GM23338 (cell line): ENCODE measurements around the gene UBE2QL1. TPM values are rescaled to one million over a fixed set of nuclear protein-coding genes. Genes with fewer than 3 reads are reported as not detected.

Source experiments
- ATAC-seq: fragments of 200-7000 bp; cut with Tn5 transposase; 3 replicates; pipeline ENCODE4 v1.9.1; 2020
- DNase-seq: peaks from one replicate; pipeline ENCODE4 v3.0.0-alpha.2; 2015; ENCODE audit warnings: low spot score
- H2AFZ ChIP-seq: fragments of 200-600 bp; sonication (generic); 2 replicates; pipeline ENCODE4 v1.8.0; 2016; ENCODE audit warnings: antibody characterized with exemption, mild to moderate bottlenecking, moderate library complexity
- H3F3A ChIP-seq: fragments of 200-600 bp; sonication (generic); replicated peaks from 2 replicates; pipeline ENCODE4 v1.8.0; 2017; ENCODE audit warnings: antibody characterized with exemption, mixed run types, low read depth
- H3K27ac ChIP-seq: fragments of 200-600 bp; sonication (generic); 2 replicates; pipeline ENCODE4 v1.6.1; 2016; ENCODE audit warnings: low read depth
- H3K27me3 ChIP-seq: fragments of 200-600 bp; sonication (generic); 2 replicates; pipeline ENCODE4 v1.8.0; 2016; ENCODE audit warnings: mild to moderate bottlenecking, mixed run types, moderate library complexity; ENCODE audit not compliant: insufficient read depth
- H3K36me3 ChIP-seq: fragments of 200-600 bp; sonication (generic); 2 replicates; pipeline ENCODE4 v1.8.0; 2016; ENCODE audit warnings: mild to moderate bottlenecking; ENCODE audit not compliant: insufficient read depth
- H3K4me1 ChIP-seq: fragments of 200-600 bp; sonication (generic); 2 replicates; pipeline ENCODE4 v1.8.0; 2016; ENCODE audit warnings: mild to moderate bottlenecking, moderate library complexity; ENCODE audit not compliant: insufficient read depth
- H3K4me2 ChIP-seq: fragments of 200-600 bp; sonication (generic); 2 replicates; pipeline ENCODE4 v1.7.1; 2017; ENCODE audit warnings: mixed run types
- H3K4me3 ChIP-seq: fragments of 200-600 bp; sonication (generic); 2 replicates; pipeline ENCODE4 v1.6.1; 2016; ENCODE audit warnings: mixed run types
- H3K79me2 ChIP-seq: fragments of 200-600 bp; sonication (generic); replicated peaks from 2 replicates; pipeline ENCODE4 v1.8.0; 2017; ENCODE audit warnings: mild to moderate bottlenecking; ENCODE audit not compliant: insufficient read depth
- H3K9me2 ChIP-seq: fragments of 200-600 bp; sonication (generic); 2 replicates; pipeline ENCODE4 v1.8.0; 2017; ENCODE audit not compliant: insufficient read depth
- H4K20me1 ChIP-seq: fragments of 200-600 bp; sonication (generic); replicated peaks from 2 replicates; pipeline ENCODE4 v1.8.0; 2017; ENCODE audit warnings: mild to moderate bottlenecking; ENCODE audit not compliant: insufficient read depth
- H3K27ac Mint-ChIP-seq: 2 replicates; pipeline ENCODE4 v1.8.0; 2020; ENCODE audit warnings: inconsistent platforms, mild to moderate bottlenecking, moderate library complexity, mixed read lengths
- H3K27me3 Mint-ChIP-seq: 3 replicates; pipeline ENCODE4 v1.8.0; 2022; ENCODE audit warnings: low read depth, mild to moderate bottlenecking, moderate library complexity, mixed read lengths, inconsistent platforms; ENCODE audit not compliant: insufficient read depth, poor library complexity
- H3K36me3 Mint-ChIP-seq: 3 replicates; pipeline ENCODE4 v1.8.0; 2021; ENCODE audit warnings: low read depth, mild to moderate bottlenecking, inconsistent platforms, moderate library complexity, mixed read lengths
- H3K4me1 Mint-ChIP-seq: 3 replicates; pipeline ENCODE4 v1.8.0; 2020; ENCODE audit warnings: mild to moderate bottlenecking, inconsistent platforms, mixed read lengths
- H3K4me3 Mint-ChIP-seq: 3 replicates; pipeline ENCODE4 v1.8.0; 2021; ENCODE audit warnings: moderate library complexity, mild to moderate bottlenecking, inconsistent platforms, mixed read lengths
- H3K9me3 Mint-ChIP-seq: 3 replicates; pipeline ENCODE4 v1.8.0; 2020; ENCODE audit warnings: moderate library complexity, mild to moderate bottlenecking, inconsistent platforms, mixed read lengths
- CREB1 ChIP-seq: fragments of 250-450 bp; sonication (Bioruptor Pico); IDR thresholded peaks from 2 replicates; pipeline ENCODE4 v1.5.0; 2020; ENCODE audit warnings: low read depth, mild to moderate bottlenecking, moderate library complexity
- CTCF ChIP-seq, 2 experiments: fragments of 200-600 bp in 1 of 2; sonication (generic) in 1 of 2; conservative IDR thresholded peaks; 2 replicates each; pipeline versions ENCODE4 v1.5.1 to v1.6.1; 2016 to 2017; ENCODE audit warnings: antibody characterized with exemption in 2 of 2, low read depth in 2 of 2, mild to moderate bottlenecking in 2 of 2, moderate library complexity in 1 of 2
- ETS1 ChIP-seq: IDR thresholded peaks from 2 replicates; pipeline ENCODE4 v1.6.1; 2016; ENCODE audit warnings: antibody characterized with exemption
- EZH2 ChIP-seq: fragments of 200-600 bp; sonication (generic); IDR thresholded peaks from one replicate; pipeline ENCODE4 v1.8.0; 2017; ENCODE audit warnings: antibody characterized with exemption, mild to moderate bottlenecking, low read depth; ENCODE audit not compliant: unreplicated experiment
- EZH2phosphoT487 ChIP-seq: fragments of 200-600 bp; sonication (generic); IDR thresholded peaks from one replicate; pipeline ENCODE4 v1.8.1; 2018; ENCODE audit warnings: antibody characterized with exemption; ENCODE audit not compliant: unreplicated experiment
- JUNB ChIP-seq: IDR thresholded peaks from one replicate; pipeline ENCODE4 v1.6.1; 2016; ENCODE audit warnings: antibody characterized with exemption; ENCODE audit not compliant: unreplicated experiment
- POLR2AphosphoS5 ChIP-seq: IDR thresholded peaks from 2 replicates; pipeline ENCODE4 v1.6.1; 2016; ENCODE audit warnings: antibody characterized with exemption, low read depth
- ZNF331 ChIP-seq: fragments of 250-450 bp; sonication (Bioruptor Pico); IDR thresholded peaks from 2 replicates; pipeline ENCODE4 v1.5.0; 2020; ENCODE audit warnings: low read depth, mild to moderate bottlenecking, moderate library complexity
- polyA plus RNA-seq: library from polyadenylated mRNA; unstranded; fragments of >200 nt; fragmentation: Nextera tagmentation; extraction: Ambion mirVana; gene quantifications from 2 replicates; pipeline ENCODE4 v1.2.1, GENCODE V29; 2016
- total RNA-seq: library from RNA; depleted of rRNA; stranded (reverse); fragments of >200 nt; shearing (Covaris generic); gene quantifications from 2 replicates; pipeline ENCODE4 v1.2.3, GENCODE V29; 2014

The UBE2QL1 gene
- total and polyA plus RNA-seq, 2 experiments from 2014 or later, result 0.40 to 0.83 TPM

GRCh38 chr5:6525422-6525821 is 76.8 kb downstream of the UBE2QL1 start:
- no peaks in the 10 kb centered on the region for H3K9me2 ChIP-seq
- H3K4me2 ChIP-seq, result no peak overlapping the region
- no peaks in the 10 kb centered on the region for H3F3A ChIP-seq
- no peak for ATAC-seq
- no peak overlapping the region for H3K4me3 Mint-ChIP-seq
- no peaks in the 10 kb centered on the region for H3K4me1 ChIP-seq
- no peak for TF ChIP-seq ZNF331 (CRISPR knock-in tag)
- 0 out of 4 replicates have a peak, but pooled peaks of 1 of the 2 experiments have one; percentile 29 for TF ChIP-seq CTCF (conservative IDR thresholded peaks at IDR 0.05; ENCODE audit: low read depth in 2 of 2)
- H3K9me3 Mint-ChIP-seq, result no peaks in the 10 kb centered on the region
- no peak overlapping the region for H3K27ac Mint-ChIP-seq
- no peaks in the 10 kb centered on the region for H3K27me3 ChIP-seq
- no peaks in the 10 kb centered on the region; the same call in 2 of the 3 replicates for H3K4me1 Mint-ChIP-seq
- no peak overlapping the region for H3K4me3 ChIP-seq
- H3K36me3 Mint-ChIP-seq, result no peaks in the 10 kb centered on the region
- no peaks in the 10 kb centered on the region for H3K36me3 ChIP-seq
- H2AFZ ChIP-seq, result no peak overlapping the region
- H3K27ac ChIP-seq, result no peak overlapping the region
- no peaks in the 10 kb centered on the region for H3K79me2 ChIP-seq
- H3K27me3 Mint-ChIP-seq, result peaks cover 8% of the 10 kb centered on the region
- no peak for DNase-seq
- H4K20me1 ChIP-seq, result no peaks in the 10 kb centered on the region

- Mint-ChIP-seq H3K27ac (no peak overlapping the region), H3K36me3 (no peaks in the 10 kb centered on the region), H3K4me1 (no peaks in the 10 kb centered on the region; the same call in 2 of the 3 replicates), H3K27me3 (peaks cover 5% of the 10 kb centered on the region), H3K9me3 (no peaks in the 10 kb centered on the region), H3K4me3 (no peak overlapping the region)
- H3K36me3 ChIP-seq, result no peaks in the 10 kb centered on the region
- peak; percentile 67 for DNase-seq
- no peak overlapping the region for H3K27ac ChIP-seq
- no peaks in the 10 kb centered on the region for H3K27me3 ChIP-seq
- H2AFZ ChIP-seq, result no peak overlapping the region
- H3K9me2 ChIP-seq, result 0 out of 2 replicates have a peak, but pooled peaks cover 3% of the 10 kb centered on the region
- H4K20me1 ChIP-seq, result no peaks in the 10 kb centered on the region
- H3K79me2 ChIP-seq, result no peaks in the 10 kb centered on the region
- no peak overlapping the region for H3K4me3 ChIP-seq
- H3K4me1 ChIP-seq, result no peaks in the 10 kb centered on the region
- H3K4me2 ChIP-seq, result no peak overlapping the region
- TF ChIP-seq CREB1 (CRISPR knock-in tag) (0 out of 2 replicates have a peak, but pooled peaks have one; percentile 7), JUNB (no peak), CTCF (conservative IDR thresholded peaks at IDR 0.05; ENCODE audit: low read depth in 2 of 2) (peak; percentile 54 to 82)
- peak; percentile 71 for ATAC-seq
- H3F3A ChIP-seq, result no peaks in the 10 kb centered on the region
These were observed 77.3 kb downstream of the UBE2QL1 start for GRCh38 chr5:6525910-6526309.

GRCh38 chr5:6527749-6528455 is 79.2 kb downstream of the UBE2QL1 start:
- Histone ChIP-seq H3K9me2 (0 out of 2 replicates have a peak, but pooled peaks cover 4% of the 10 kb centered on the region), H3K79me2 (no peaks in the 10 kb centered on the region), H4K20me1 (no peaks in the 10 kb centered on the region), H3K27ac (no peak overlapping the region), H3K36me3 (no peaks in the 10 kb centered on the region), H3F3A (no peaks in the 10 kb centered on the region), H3K4me2 (no peak overlapping the region), H2AFZ (no peak overlapping the region), H3K27me3 (no peaks in the 10 kb centered on the region), H3K4me3 (no peak overlapping the region), H3K4me1 (no peaks in the 10 kb centered on the region)
- H3K4me3 Mint-ChIP-seq, result no peak overlapping the region
- no peak for DNase-seq
- H3K27me3 Mint-ChIP-seq, result peaks cover 4% of the 10 kb centered on the region
- H3K4me1 Mint-ChIP-seq, result no peaks in the 10 kb centered on the region; the same call in 2 of the 3 replicates
- ATAC-seq, result no peak
- H3K36me3 Mint-ChIP-seq, result no peaks in the 10 kb centered on the region
- H3K27ac Mint-ChIP-seq, result no peak overlapping the region
- no peaks in the 10 kb centered on the region for H3K9me3 Mint-ChIP-seq
- TF ChIP-seq JUNB (no peak), POLR2AphosphoS5 (no peak), ETS1 (no peak), EZH2 (no peak), ZNF331 (CRISPR knock-in tag) (no peak), CREB1 (CRISPR knock-in tag) (no peak), EZH2phosphoT487 (no peak), CTCF (conservative IDR thresholded peaks at IDR 0.05; ENCODE audit: low read depth in 2 of 2) (no peak)
